Embryonic facial prominence (tissue), 1 donor: ENCODE results near the gene SLC45A2.
"Not testable (repeated sequence)": the region's sequence is repeated elsewhere in the genome, so short reads cannot be mapped to it uniquely, and the experiment has no call there.

Source experiments
- DNase-seq: peaks from one replicate; pipeline ENCODE4 v3.0.0-alpha.2; 2016; ENCODE audit errors: extremely low spot score

SLC45A2 gene

DNA sequence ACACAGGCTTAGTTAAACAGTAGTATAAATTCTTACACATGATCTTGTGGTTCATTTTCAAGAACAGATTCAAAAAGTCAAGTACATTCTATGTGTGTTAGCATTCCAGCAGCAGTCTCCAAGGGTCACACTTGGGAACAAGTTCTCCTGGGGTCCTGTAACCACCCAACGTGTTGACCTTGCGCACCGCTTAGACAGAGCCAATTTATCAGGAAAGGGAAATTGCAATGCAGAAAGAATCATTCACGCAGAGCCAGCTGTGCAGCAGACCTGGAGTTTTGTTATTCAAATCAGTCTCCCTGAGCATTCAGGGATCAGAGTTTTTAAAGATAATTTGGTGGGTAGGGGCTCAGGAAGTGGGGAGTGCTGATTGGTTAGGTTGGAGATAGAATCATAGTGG lies 56.8 kb downstream of the SLC45A2 start:
- DNase-seq = no peak

DNA sequence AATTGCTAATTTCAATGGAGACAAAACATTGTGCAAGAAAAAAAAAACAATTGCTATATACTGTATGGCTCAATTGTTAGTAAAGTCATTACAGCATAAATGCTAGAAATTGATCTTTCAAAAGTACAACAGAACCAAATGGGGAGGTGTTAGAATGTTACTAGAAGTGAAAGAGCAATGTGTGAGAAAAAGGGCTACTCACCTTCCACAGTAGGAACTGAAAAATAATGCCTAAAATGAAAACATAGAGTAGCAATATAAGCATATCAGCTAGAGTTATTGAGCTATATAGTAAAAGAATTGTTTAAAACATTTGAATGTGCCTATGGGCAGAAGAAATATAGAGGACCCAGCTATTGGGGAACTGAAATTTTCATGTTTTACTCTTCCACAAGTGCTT lies 59.2 kb downstream of the SLC45A2 start:
- DNase-seq = no peak

DNA sequence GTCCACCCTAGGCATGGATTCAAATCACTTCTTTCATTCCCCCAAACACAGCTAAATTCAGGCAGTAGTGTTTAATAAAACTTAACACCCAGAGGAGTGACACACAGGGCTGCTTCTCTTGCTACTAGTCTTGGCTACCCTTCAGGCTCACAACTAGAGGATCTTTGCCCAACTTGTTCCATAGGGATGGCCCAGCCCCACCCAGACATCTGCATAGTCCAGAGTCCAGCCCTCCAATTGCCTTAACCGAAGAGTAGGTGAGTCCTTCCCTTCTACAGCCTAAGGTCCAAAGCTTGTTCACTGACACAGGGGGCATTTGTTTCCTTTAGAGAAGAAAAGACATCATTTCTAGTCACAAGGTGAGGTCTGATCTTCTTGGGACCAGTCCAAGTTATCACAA lies 63.5 kb downstream of the SLC45A2 start:
- DNase-seq = no peak

DNA sequence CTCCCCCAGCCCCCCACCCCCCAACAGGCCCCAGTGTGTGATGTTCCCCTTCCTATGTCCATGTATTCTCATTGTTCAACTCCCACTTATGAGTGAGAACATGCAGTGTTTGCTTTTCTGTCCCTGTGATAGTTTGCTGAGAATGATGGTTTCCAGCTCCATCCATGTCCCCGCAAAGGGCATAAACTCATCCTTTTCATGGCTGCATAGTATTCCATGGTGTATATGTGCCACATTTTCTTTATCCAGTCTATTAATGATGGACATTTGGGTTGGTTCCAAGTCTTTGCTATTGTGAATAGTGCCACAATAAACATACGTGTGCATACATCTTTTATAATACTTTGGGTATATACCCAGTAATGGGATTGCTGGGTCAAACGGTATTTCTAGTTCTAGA lies 69.6 kb downstream of the SLC45A2 start:
- DNase-seq = not testable (repeated sequence)

DNA sequence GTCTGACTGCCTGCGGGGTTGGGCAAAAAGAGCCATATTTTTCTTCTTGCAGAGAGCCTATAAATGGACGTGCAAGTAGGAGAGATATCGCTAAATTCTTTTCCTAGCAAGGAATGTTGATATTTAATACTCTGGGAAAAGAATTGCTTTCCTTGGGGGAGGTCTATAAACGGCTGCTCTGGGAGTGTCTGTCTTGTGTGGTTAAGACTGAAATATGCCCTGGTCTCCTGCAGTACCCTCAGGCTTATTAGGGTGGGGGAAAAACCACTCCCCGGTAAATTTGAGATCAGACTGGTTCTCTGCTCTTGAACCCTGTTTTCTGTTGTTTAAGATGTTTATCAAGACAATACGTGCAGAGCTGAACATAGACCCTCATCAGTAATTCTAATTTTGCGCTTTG lies 78.2 kb downstream of the SLC45A2 start:
- not testable (repeated sequence) for DNase-seq

DNA sequence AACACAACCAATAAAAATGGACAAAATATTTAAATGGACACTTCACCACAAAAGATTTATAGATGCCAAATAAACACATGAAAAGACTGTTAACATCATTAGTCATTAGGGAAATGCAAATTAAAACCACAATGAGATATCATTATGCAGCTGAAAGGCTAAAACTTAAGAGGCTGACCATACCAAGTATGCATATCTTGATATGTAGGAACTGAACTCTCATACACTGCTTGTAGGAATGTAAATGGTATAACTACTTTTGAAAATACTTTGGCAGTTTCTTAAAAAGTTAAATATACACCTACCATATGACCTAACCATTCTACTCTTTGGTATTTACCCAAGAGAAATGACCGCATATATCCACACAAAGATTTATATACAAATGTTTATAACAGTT lies 79.1 kb downstream of the SLC45A2 start:
- no peak for DNase-seq

DNA sequence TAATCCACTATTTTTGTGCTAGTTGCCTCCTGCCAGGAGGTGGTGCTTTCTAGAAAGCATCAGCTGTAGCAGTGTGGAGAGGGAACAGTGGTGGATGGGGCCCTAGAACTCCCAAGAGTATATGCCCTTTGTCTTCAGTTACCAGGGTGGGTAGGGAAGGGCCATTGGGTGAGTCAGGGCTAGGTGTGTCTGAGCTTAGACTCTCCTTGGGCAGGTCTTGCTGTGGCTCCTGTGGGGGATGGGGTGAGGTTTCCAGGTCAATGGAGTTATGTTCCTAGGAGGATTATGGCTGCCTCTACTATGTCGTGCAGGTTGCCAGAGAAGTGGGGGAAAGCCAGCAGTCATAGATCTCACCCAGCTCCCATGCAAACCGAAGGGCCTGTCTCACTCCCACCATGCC lies 81.4 kb downstream of the SLC45A2 start:
- DNase-seq = no peak

DNA sequence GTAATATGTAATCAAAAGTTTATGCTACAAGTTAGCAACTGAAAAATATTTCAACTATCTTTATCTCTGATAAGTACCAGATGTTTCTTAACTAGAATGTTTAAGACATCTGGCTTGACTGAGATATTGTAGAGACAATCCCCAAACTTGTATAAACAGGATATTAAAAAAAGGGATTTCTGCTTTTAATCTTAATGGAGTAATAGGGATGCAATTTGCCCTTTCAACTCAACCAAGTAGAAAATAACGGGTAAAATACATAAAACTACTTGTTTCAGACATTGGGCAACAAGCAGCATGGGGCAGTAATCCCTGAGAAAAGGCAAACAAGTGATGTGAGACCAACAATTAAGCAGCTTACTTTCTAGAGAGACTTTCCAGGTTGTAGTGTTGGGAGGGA lies 83.3 kb downstream of the SLC45A2 start:
- DNase-seq = no peak
